Stimulated activated CD4-positive, alpha-beta T cell treated with anti-CD3 and anti-CD28 coated beads, Interleukin-2, amount 100 ng/mL, for 4 hours (primary cell): ENCODE results near the gene TBC1D8.

Experiments
- DNase-seq: peaks from one replicate; pipeline ENCODE4 v3.0.0-alpha.2; 2020; ENCODE audit warnings: low read depth

TBC1D8 gene

GRCh38 chr2:101162561-101163330 is 11.6 kb upstream of the TBC1D8 start:
- DNase-seq: no peak

- DNase-seq: no peak
Measured at GRCh38 chr2:101161658-101162057, 10.5 kb upstream of the TBC1D8 start.

DNA sequence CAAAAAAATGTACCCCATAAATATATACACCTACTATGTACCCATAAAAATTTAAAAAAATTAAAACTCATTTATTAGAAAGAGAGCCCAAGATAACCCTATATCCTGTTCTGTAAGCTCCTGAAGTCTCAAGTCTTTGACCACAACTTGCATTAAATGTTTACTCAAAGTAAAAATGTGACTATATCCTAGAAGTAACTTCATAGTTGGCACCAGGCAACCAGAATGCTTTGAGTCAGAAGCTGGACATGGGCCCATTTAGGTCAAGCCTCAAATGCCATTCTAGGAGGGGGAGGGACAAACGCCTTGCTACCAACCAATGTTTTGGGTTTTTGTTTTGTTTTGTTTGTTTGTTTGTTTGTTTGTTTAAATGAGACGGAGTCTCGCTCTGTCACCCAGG is 9.3 kb upstream of the TBC1D8 start:
- DNase-seq: no peak

DNA sequence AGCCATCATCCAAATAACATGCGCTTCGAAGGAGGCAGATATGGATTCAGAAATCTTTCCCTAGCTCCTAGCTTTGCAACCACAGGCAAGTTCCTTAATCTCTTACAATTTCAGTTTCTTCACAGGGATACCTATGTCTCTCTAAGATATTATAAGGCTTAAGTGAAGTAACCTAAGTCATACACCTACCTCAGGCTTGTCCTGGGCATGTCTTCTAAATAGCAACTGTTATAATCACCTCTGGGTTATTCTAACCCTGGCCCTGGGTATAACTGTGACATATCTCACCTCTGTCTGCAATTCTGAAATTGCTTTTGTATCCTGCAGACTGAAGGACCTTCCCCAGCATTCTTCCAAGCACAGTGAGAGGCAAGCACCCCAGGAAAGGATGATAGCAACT is 8.3 kb upstream of the TBC1D8 start:
- no peak for DNase-seq

DNA sequence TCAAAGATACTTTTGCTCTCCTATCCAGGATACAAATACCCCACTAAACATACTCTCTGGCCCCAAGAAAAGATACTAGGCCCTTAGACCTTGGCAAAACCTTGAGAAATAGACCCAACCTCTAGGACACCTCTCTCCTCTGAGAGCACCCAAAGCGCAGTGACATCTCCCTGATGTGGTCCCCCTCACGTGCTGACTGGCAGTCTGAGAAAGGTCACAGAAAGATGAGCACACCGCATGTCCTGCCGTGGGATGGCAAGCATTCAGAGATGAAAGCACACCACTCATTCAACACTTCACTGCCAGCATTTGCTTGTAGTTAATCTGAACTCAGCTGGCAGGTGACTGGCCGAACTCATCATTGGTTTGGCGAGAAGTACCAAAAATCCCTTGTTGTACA is 6.1 kb upstream of the TBC1D8 start:
- no peak for DNase-seq

DNA sequence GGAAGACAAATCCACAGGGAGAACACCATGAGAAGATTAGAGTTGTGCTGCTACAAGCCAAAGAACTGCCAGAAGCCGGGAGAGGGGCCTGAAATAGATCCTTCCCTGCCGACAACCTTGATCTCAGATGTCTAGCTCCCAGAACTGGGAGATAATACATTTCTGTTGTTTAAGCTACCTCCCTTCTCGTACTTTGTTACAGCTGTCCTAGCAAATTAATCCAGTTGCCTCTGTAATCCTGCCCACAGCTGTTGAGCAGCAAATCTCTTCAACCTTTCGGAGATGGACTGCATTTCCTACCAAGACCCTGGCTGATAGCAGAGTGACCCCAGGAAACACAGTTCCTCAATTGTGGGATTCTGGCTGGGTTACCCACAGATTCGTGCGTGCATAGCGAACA is 2.6 kb upstream of the TBC1D8 start:
- DNase-seq: no peak

GRCh38 chr2:101153077-101153707 is 2.0 kb upstream of the TBC1D8 start:
- DNase-seq: no peak

DNA sequence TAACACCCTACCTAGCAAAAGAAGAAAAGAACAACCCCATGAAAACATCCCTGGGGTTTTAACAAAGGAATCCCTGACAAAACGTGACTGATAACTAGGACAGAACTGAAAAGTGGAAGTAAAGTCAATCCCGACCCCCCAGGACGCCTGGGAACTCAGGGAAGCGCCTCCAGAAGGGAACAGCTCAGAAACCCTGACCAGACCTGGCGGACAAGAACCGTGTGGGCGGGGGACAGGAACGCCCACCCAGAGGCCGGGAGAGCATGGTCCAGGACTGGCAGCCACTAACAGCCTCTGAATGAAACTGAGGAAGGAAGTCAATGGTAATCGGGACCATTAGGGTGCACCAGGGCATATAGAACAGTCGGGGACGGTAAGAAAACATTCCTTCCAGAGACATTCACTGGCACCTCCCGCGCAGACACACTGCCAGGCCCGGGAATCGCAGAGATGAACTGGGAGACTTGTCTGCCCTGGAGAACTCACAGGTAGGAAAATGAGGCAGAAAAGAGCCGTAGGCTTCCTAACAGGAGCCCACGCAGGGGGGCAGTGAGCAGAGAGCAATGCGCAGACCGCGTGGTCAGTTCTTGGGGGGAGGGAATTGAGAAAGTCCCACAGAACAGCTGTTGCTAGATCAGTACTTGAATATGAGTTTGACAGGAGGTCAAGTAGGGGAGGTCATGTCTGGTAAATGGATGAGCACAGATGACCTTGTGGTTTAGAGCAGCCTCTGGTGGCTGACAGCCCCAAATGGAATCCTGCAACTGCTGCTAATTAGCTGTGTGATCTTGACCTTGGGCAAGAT is 1.3 kb upstream of the TBC1D8 start:
- DNase-seq: no peak

DNA sequence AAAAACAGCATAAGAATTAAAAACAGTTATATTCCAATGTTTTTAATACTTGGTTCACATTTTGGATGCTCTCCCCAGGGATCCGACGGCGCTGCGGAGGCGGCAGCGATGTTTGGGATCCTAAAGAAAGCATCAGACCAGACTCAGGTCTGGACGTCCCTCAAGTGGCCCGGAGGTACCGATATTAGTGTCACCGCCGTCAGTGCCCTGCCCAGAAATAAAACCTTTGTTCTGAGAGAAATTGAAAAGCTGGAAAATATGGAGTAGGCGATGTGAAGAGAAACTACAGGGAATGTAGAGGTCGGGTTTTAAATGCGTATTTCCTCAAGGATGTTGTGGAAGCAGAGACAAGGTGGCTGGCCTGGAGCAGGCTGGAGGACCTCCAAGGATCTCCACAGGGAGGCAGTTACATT is 683 bp upstream of the TBC1D8 start:
- DNase-seq: no peak

- no peak for DNase-seq
Measured at GRCh38 chr2:101150306-101151145, 656 bp downstream of the TBC1D8 start.

GRCh38 chr2:101149241-101150192 is 1.7 kb downstream of the TBC1D8 start:
- no peak for DNase-seq

DNA sequence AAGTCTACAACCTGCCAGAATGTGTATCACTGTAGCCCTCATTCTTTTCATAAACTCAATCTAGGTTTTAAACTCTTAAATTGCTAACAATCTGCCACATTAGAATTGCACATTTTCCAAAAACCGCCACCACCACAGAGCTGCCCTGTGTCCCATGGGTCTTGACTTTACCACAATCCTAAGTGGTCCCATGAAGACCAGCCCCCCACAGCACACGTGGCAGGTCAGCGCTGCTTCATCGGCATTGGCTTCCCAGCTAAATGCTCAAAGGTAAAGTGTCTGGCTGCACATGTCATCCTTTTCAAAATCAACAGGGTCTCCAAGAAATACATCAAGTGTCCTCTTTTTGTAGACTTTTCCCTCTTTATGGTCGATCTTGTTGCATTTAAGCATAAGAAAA is 2.4 kb downstream of the TBC1D8 start:
- DNase-seq: no peak

- DNase-seq: no peak
Measured at GRCh38 chr2:101147971-101148370, 3.2 kb downstream of the TBC1D8 start.

DNA sequence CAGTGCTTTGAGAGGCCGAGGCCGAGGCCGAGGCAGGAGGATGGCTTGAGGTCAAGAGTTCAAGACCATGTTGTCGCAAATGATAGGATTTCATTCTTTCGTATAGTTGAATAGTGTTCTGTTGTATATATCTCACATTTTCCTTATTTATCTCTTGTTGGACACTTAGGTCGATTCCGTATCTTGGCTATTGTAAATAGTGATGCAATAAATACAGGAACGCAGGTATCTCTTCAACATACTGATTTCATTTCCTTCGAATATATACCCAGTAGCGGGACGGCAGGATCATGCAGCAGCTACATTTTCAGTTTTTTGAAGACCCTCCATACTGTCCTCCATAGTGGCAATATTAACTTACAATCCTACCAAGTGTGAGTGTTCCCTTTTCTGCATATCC is 4.1 kb downstream of the TBC1D8 start:
- DNase-seq: no peak

GRCh38 chr2:101146535-101146934 is 4.6 kb downstream of the TBC1D8 start:
- no peak for DNase-seq

DNA sequence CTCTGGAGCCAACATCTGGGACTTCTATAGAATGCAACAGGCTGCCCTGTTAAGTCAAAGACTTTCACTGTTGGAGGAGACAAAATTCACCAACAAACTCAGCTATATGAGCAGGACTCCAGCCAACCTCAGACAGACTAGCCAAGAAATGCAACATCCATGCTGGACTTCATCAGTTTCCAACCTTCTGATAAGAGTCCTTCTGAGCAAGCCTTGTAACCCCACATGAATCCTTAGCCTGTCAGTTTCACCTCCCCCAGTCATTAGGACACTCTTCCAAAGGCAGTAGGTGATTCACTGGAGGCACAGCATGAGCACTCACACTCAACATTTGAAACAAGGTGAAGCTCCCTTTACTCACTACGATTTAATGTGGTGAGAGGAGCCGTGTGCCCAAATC is 5.8 kb downstream of the TBC1D8 start:
- DNase-seq: no peak

DNA sequence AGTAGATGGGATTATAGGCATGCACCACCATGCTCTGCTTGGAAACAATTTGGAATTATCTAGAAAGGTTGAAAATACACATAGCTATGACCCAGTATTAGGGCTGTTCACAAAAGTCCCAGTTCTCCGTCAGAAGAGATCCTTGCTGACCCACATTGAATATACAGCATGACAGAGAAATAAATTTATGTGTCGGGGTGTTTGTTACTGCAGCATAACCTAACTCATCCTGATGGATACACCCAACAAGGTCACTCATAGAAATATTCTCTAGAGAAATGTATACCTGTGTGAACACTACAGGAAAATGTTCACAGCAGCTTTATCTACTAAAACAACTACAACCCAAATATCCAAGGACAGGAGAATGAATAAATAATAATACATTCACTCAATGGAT is 9.0 kb downstream of the TBC1D8 start:
- no peak for DNase-seq

- no peak for DNase-seq
Measured at GRCh38 chr2:101140978-101141655, 10.1 kb downstream of the TBC1D8 start.

DNA sequence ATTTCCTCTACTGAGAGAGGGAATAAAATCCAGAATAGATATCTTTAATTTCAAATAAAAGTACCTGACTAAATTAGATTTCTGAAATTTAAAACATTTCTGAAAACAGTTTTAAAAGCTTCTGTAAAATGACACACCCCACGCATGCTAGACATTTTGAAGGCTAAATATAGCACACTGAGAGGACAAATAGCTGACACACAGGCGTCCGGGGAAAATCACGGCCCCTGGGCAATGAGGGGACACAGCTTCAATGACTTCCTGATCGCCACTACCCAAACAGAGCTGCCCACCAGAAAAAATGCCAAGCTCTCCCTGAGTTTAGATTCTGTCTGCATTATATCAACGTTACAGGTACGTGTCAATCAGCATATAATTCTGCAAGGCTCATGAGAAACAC is 10.9 kb downstream of the TBC1D8 start:
- no peak for DNase-seq

- DNase-seq: no peak
Measured at GRCh38 chr2:101139495-101139894, 11.7 kb downstream of the TBC1D8 start.
